NCI-H748 (cell line): ENCODE measurements around the gene FIBP.

ENCODE experiments used
- DNase-seq: peaks from one replicate; lab custom pipeline; 2025; ENCODE audit not compliant: unreplicated experiment; lab: John Stamatoyannopoulos, UW

The FIBP gene

GRCh38 chr11:65860278-65861164, 27.8 kb downstream of the FIBP start, which contains the start of gene MUS81:
Gene MUS81, plus strand, starts transcription at chr11:65860433. Its CDS starts 321 bp downstream, at chr11:65860754.
- peak; percentile 98 for DNase-seq

- DNase-seq = no peak
Observed at GRCh38 chr11:65859812-65860277, 28.4 kb downstream of the FIBP start.

GRCh38 chr11:65859095-65859811, 29.0 kb downstream of the FIBP start:
- peak; percentile 99 for DNase-seq

- peak; percentile 65 for DNase-seq
Observed at GRCh38 chr11:65858681-65859087, 29.6 kb downstream of the FIBP start.

- peak; percentile 98 for DNase-seq
Observed at GRCh38 chr11:65857853-65858680, 30.2 kb downstream of the FIBP start, which contains the start of gene CFL1. Gene CFL1, minus strand, starts transcription at chr11:65858180. Its CDS starts 81 bp downstream, at chr11:65858099.

GRCh38 chr11:65857500-65857852, 30.8 kb downstream of the FIBP start:
- peak; percentile 76 for DNase-seq

GRCh38 chr11:65856689-65857499, 31.4 kb downstream of the FIBP start:
- DNase-seq = peak; percentile 69

- no peak for DNase-seq
Observed at GRCh38 chr11:65855927-65856363, 32.3 kb downstream of the FIBP start.

GRCh38 chr11:65854852-65855837, 33.1 kb downstream of the FIBP start:
- DNase-seq = no peak

- no peak for DNase-seq
Observed at GRCh38 chr11:65854161-65854592, 34.1 kb downstream of the FIBP start.

- DNase-seq = no peak
Observed at GRCh38 chr11:65853246-65853979, 34.9 kb downstream of the FIBP start.

GRCh38 chr11:65852508-65853245, 35.6 kb downstream of the FIBP start:
- no peak for DNase-seq

GRCh38 chr11:65851811-65852507, 36.3 kb downstream of the FIBP start:
- DNase-seq = no peak

GRCh38 chr11:65851083-65851579, 37.1 kb downstream of the FIBP start:
- peak; percentile 17 for DNase-seq

GRCh38 chr11:65850217-65851082, 37.8 kb downstream of the FIBP start:
- no peak for DNase-seq

- DNase-seq = no peak
Observed at GRCh38 chr11:65849771-65850216, 38.5 kb downstream of the FIBP start.
